Ovary (tissue), 3 donors: ENCODE measurements around the gene ICAM4.

Source experiments
- EP300 ChIP-seq: sonication (generic); formaldehyde crosslinking; IDR thresholded peaks from one replicate; pipeline ENCODE4 v1.6.1; 2017; ENCODE audit warnings: antibody characterized with exemption
- TF ChIP-seq, protein P1 (sequence below), 3 donors: fragments of 450-650 bp in 2 of 3; fragments of 200-600 bp in 1 of 3; IDR thresholded peaks; one replicate each; pipeline versions ENCODE4 v1.5.1 to v1.8.0; 2016 to 2022; ENCODE audit warnings: antibody characterized with exemption in 3 of 3, mild to moderate bottlenecking in 1 of 3
- donor health status: DM: no; HTN: no; CAD: no.

DNA sequence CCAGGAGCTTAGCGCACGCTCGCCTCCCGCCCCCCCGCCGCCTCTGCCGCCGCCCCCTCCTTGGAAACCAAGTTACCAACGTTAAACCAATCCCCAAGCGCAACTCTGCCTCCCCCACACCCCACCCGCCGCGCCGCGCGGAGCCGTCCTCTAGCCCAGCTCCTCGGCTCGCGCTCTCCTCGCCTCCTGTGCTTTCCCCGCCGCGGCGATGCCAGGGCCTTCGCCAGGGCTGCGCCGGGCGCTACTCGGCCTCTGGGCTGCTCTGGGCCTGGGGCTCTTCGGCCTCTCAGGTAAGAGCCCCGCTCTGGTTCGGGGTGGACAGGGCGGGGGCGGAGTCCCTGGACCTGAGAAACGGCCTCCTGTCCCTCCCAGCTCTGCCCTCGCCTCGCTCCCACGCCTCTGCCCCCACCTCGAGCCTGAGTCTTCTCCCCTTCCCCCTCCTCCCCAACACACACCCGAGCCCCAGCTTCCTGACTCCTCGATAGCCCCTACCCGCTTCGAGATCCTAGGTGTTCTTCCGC lies 3.1 kb downstream of the ICAM4 start, which contains the start of gene ICAM5:
- TF ChIP-seq, protein P1, sequence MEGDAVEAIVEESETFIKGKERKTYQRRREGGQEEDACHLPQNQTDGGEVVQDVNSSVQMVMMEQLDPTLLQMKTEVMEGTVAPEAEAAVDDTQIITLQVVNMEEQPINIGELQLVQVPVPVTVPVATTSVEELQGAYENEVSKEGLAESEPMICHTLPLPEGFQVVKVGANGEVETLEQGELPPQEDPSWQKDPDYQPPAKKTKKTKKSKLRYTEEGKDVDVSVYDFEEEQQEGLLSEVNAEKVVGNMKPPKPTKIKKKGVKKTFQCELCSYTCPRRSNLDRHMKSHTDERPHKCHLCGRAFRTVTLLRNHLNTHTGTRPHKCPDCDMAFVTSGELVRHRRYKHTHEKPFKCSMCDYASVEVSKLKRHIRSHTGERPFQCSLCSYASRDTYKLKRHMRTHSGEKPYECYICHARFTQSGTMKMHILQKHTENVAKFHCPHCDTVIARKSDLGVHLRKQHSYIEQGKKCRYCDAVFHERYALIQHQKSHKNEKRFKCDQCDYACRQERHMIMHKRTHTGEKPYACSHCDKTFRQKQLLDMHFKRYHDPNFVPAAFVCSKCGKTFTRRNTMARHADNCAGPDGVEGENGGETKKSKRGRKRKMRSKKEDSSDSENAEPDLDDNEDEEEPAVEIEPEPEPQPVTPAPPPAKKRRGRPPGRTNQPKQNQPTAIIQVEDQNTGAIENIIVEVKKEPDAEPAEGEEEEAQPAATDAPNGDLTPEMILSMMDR (IDR thresholded peaks at IDR 0.05), result no peak
- TF ChIP-seq EP300, result no peak
